Sigmoid colon (tissue), 7 donors: ENCODE data around the gene GLYATL3. TPM values are rescaled to one million over a fixed set of nuclear protein-coding genes. Genes with fewer than 3 reads are reported as not detected.

Experiments
- DNase-seq: peaks from one replicate; pipeline ENCODE4 v3.0.0-alpha.2; 2019
- H3K27ac ChIP-seq, 4 donors: fragments of 200-600 bp; sonication (generic); one replicate each; pipeline ENCODE4 v1.5.1; 2016 to 2019; ENCODE audit warnings: mild to moderate bottlenecking in 1 of 4
- H3K27me3 ChIP-seq, 3 donors: fragments of 200-600 bp; sonication (generic); one replicate each; pipeline ENCODE4 v1.5.1; 2019; ENCODE audit warnings: mild to moderate bottlenecking in 1 of 3
- H3K36me3 ChIP-seq, 4 donors: fragments of 200-600 bp; sonication (generic); one replicate each; pipeline ENCODE4 v1.5.1; 2016 to 2019
- H3K4me1 ChIP-seq, 4 donors: fragments of 200-600 bp; sonication (generic); one replicate each; pipeline ENCODE4 v1.5.1; 2017 to 2019
- H3K4me3 ChIP-seq, 4 donors: fragments of 200-600 bp; sonication (generic); one replicate each; pipeline ENCODE4 v1.5.1; 2017 to 2019; ENCODE audit warnings: mild to moderate bottlenecking in 2 of 4, moderate library complexity in 1 of 4
- H3K9me3 ChIP-seq, 4 donors: fragments of 200-600 bp in 3 of 4; sonication (generic) in 3 of 4; one replicate each; pipeline versions ENCODE4 v1.5.1 to v1.6.1; 2013 to 2019
- CTCF ChIP-seq, 4 experiments: fragments of 450-650 bp in 3 of 4; fragments of 200-600 bp in 1 of 4; IDR thresholded peaks; one replicate each; pipeline ENCODE4 v1.5.1; 2016 to 2019; ENCODE audit warnings: antibody characterized with exemption in 4 of 4, mild to moderate bottlenecking in 3 of 4, moderate library complexity in 2 of 4
- EP300 ChIP-seq, 4 donors: sonication (generic); formaldehyde crosslinking; IDR thresholded peaks; one replicate each; pipeline ENCODE4 v1.6.1; 2017; ENCODE audit warnings: antibody characterized with exemption in 4 of 4
- POLR2A ChIP-seq, 2 donors: fragments of 450-650 bp; IDR thresholded peaks; one replicate each; pipeline ENCODE4 v1.6.1; 2016; ENCODE audit warnings: antibody characterized with exemption in 2 of 2, mild to moderate bottlenecking in 2 of 2, moderate library complexity in 2 of 2
- POLR2AphosphoS5 ChIP-seq, 4 donors: sonication (generic); formaldehyde crosslinking; IDR thresholded peaks; one replicate each; pipeline ENCODE4 v1.6.1; 2017; ENCODE audit warnings: antibody characterized with exemption in 4 of 4
- WGBS, 2 donors: extraction: QIAGEN DNeasy Blood & Tissue Kit; methylation state at CpG; one replicate each; pipeline ENCODE4 v1.1.7; 2013; 5-methylcytosine and 5-hydroxymethylcytosine counted together
- intact Hi-C: fragments of 100-400 bp; cut with DNase I; formaldehyde crosslinking; loops from one replicate; pipeline ENCODE4 v1.15.1; 2023
- polyA plus RNA-seq, 3 donors: library from polyadenylated mRNA; stranded (reverse); fragments of 200-250 nt; gene quantifications; one replicate each; pipeline ENCODE4 v1.2.3, GENCODE V29; 2013
- total RNA-seq, 4 donors: library from RNA; depleted of rRNA; stranded (reverse); fragments of >200 nt; gene quantifications; one replicate each; pipeline ENCODE4 v1.1.0, GENCODE V29; 2016
- donor health status: healthy with polysubstance abuse.
- donor health status: Bipolar disorder and iron deficiency.
- donor health status: healthy.

The GLYATL3 gene
- total and polyA plus RNA-seq, 7 donors, result 1.8 TPM; not detected in 6

GRCh38 chr6:49535795-49536194 is 36.1 kb downstream of the GLYATL3 start:
- WGBS, 2 donors, result 64 to 74% methylated on average over 5 of the region's 5 CpGs
- H3K4me1 ChIP-seq, result no peaks in the 10 kb centered on the region
- H3K4me3 ChIP-seq, result no peak overlapping the region
- no peaks in the 10 kb centered on the region for H3K27me3 ChIP-seq
- DNase-seq, result no peak
- intact Hi-C loops, result no loop called here
- H3K27ac ChIP-seq, result no peak overlapping the region
- TF ChIP-seq POLR2AphosphoS5 (IDR thresholded peaks at IDR 0.05), result no peak
- TF ChIP-seq CTCF (IDR thresholded peaks at IDR 0.05), result no peak
- TF ChIP-seq EP300 (IDR thresholded peaks at IDR 0.05), result no peak
- no peak for TF ChIP-seq POLR2A (IDR thresholded peaks at IDR 0.05)
- H3K36me3 ChIP-seq, result no peaks in the 10 kb centered on the region
- H3K9me3 ChIP-seq, result no peaks in the 10 kb centered on the region

- Histone ChIP-seq H3K4me1 (no peaks in the 10 kb centered on the region), H3K4me3 (no peak overlapping the region), H3K27ac (no peak overlapping the region), H3K27me3 (no peaks in the 10 kb centered on the region), H3K9me3 (no peaks in the 10 kb centered on the region), H3K36me3 (no peaks in the 10 kb centered on the region)
- intact Hi-C loops, result no loop called here
- TF ChIP-seq POLR2A (IDR thresholded peaks at IDR 0.05), result no peak
- TF ChIP-seq CTCF (IDR thresholded peaks at IDR 0.05), result no peak
- no peak for TF ChIP-seq EP300 (IDR thresholded peaks at IDR 0.05)
- TF ChIP-seq POLR2AphosphoS5 (IDR thresholded peaks at IDR 0.05), result no peak
- no peak for DNase-seq
- WGBS, 2 donors, result 95 to 96% methylated on average over 3 of the region's 3 CpGs
Observed at GRCh38 chr6:49539102-49539501, 39.4 kb downstream of the GLYATL3 start.

GRCh38 chr6:49540614-49541013 is 40.9 kb downstream of the GLYATL3 start:
- TF ChIP-seq POLR2A (IDR thresholded peaks at IDR 0.05) (no peak), EP300 (IDR thresholded peaks at IDR 0.05) (no peak), POLR2AphosphoS5 (IDR thresholded peaks at IDR 0.05) (no peak)
- no peak overlapping the region for H3K4me3 ChIP-seq
- H3K27me3 ChIP-seq, result no peaks in the 10 kb centered on the region
- H3K4me1 ChIP-seq, result no peaks in the 10 kb centered on the region
- no peaks in the 10 kb centered on the region for H3K36me3 ChIP-seq
- H3K27ac ChIP-seq, result no peak overlapping the region
- DNase-seq, result no peak
- H3K9me3 ChIP-seq, result no peaks in the 10 kb centered on the region
- intact Hi-C loops, result no loop called here

GRCh38 chr6:49541210-49541724 is 41.5 kb downstream of the GLYATL3 start:
- Histone ChIP-seq H3K9me3 (no peaks in the 10 kb centered on the region), H3K27me3 (no peaks in the 10 kb centered on the region), H3K36me3 (no peaks in the 10 kb centered on the region), H3K4me3 (no peak overlapping the region), H3K4me1 (no peaks in the 10 kb centered on the region), H3K27ac (no peak overlapping the region)
- no peak for TF ChIP-seq CTCF (IDR thresholded peaks at IDR 0.05)
- TF ChIP-seq POLR2A (IDR thresholded peaks at IDR 0.05), result no peak
- no peak for TF ChIP-seq EP300 (IDR thresholded peaks at IDR 0.05)
- no peak for TF ChIP-seq POLR2AphosphoS5 (IDR thresholded peaks at IDR 0.05)
- no peak for DNase-seq
- 6 to 42% methylated on average over 1 of the region's 1 CpG for WGBS, 2 donors
- intact Hi-C loops, result no loop called here

GRCh38 chr6:49541936-49542335 is 42.2 kb downstream of the GLYATL3 start:
- 18 to 64% methylated on average over 3 of the region's 3 CpGs for WGBS, 2 donors
- no peak for DNase-seq
- no peaks in the 10 kb centered on the region for H3K4me1 ChIP-seq
- TF ChIP-seq EP300 (IDR thresholded peaks at IDR 0.05), result no peak
- TF ChIP-seq CTCF (IDR thresholded peaks at IDR 0.05), result no peak
- no peak for TF ChIP-seq POLR2AphosphoS5 (IDR thresholded peaks at IDR 0.05)
- no peak for TF ChIP-seq POLR2A (IDR thresholded peaks at IDR 0.05)
- no peaks in the 10 kb centered on the region for H3K27me3 ChIP-seq
- no peak overlapping the region for H3K4me3 ChIP-seq
- no peaks in the 10 kb centered on the region for H3K9me3 ChIP-seq
- intact Hi-C loops, result no loop called here
- no peak overlapping the region for H3K27ac ChIP-seq
- H3K36me3 ChIP-seq, result no peaks in the 10 kb centered on the region
